NOMO-1 treated with dmso at 0.1 percent for 144 hours (cell line): ENCODE data around the gene TBC1D25.

Experiments
- DNase-seq: peaks from one replicate; lab custom pipeline; 2025; ENCODE audit not compliant: unreplicated experiment; lab: John Stamatoyannopoulos, UW

TBC1D25 gene

GRCh38 chrX:48559636-48560035 is 20.1 kb downstream of the TBC1D25 start:
- no peak for DNase-seq

DNA sequence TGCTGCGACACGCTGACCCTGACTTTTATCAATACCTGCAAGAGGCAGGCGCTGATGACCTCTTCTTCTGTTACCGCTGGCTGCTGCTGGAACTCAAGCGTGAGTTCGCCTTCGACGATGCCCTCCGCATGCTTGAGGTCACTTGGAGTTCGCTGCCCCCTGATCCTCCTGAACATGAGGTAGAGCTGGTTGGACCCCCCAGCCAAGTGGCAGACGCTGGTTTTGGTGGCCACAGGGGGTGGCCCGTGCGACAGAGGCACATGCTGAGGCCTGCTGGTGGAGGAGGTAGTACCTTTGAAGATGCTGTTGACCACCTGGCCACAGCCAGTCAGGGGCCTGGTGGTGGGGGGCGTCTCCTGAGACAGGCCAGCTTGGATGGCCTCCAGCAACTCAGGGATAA is 20.5 kb downstream of the TBC1D25 start:
- no peak for DNase-seq

DNA sequence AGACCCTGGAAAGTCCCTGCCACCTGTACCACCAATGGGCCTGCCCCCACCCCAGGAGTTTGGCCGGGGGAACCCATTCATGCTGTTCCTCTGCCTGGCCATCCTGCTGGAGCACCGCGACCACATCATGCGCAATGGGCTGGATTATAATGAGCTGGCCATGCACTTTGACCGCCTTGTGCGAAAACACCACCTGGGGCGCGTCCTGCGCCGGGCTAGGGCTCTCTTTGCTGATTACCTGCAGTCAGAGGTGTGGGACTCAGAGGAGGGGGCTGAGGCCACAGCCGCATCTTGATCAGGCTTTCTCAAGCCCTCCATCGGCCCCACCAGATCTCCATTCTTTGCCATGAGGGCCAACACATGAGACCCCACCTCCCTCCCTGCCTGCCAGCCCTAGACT is 21.2 kb downstream of the TBC1D25 start:
- no peak for DNase-seq

DNA sequence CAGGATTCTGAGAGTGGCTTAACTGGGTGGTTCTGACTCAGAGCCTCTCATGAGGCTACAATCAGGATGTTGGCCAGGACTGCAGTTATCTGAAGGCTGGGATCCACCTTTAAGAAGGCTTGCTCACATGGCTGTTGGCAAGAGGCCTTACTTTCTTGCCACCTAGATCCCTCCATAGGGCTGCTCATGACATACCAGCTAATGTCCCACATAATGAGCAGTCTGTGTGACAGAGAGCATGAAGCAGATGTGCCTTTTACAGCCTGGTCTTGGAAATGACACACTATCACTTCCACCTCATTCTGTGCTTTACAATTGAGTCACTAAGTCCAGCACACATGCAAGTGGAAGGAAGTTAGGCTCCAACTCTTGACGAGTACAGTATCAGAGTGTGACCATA is 30.4 kb downstream of the TBC1D25 start:
- DNase-seq: no peak

DNA sequence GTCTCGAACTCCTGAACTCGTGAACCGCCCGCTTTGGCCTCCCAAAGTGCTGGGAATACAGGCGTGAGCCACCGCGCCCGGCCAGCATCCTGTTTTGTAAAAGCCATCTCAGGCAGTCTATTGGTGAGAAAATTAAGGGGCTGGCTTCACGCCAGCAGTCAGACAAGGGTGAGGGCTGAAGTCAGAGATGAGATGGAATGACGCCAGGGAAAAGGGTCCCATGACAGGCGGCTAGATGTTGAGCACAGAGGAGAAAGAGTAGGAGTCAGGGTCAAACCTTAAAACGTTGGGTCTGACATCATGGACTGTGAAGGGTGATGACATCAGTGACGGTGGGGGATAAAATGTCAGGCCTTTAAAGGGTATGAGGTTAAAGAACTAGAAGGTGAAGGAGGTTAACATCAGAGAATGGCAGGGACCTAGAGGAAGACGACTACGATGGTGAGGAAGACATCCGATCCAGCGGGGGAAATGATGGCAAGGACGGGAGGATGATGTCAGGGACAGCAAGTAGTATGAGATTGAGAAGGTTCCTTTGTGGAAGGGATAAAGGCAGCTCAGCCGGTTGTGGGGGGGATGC is 34.3 kb downstream of the TBC1D25 start:
- no peak for DNase-seq

DNA sequence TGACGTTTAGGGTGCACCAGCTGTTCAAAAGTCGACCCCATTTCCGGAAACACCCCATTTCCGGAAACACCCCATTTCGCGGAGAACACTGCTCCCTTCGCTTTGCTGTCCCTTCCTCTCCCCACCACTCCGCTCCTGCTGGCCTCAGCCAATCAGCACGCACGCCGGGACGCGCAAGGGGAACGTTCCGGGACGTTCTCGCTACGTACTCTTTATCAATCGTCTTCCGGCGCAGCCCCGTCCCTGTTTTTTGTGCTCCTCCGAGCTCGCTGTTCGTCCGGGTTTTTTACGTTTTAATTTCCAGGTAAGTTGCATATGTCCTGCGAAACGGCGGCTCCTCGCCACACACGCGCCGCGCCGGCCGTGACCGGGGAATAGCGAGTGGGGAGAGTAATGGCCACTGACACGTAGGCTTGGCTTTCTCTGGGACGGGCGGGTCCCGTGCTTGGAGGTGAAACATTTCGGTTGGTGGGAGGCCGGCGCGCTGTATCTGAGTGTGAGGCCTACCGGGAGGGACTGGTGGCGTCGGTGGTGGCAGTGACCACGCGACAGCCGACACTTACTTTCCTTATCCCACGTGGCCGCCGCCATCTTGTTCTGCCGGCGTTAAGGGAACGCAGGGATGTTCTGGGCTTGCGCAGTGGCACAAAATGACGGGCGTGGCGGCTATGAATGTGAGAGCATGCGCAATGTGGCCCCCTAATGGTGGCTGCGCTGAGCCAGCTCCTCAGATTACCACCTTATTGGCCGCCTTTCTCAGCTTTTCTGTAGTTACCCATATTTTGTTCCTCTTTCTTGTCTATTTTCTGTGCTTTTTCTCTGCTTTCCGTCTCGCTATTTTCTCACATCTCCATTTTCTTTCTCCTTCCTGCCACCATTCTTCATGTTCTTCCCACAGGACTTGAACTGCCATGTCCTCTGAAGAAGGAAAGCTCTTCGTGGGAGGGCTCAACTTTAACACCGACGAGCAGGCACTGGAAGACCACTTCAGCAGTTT is 35.1 kb downstream of the TBC1D25 start, which contains the start of gene RBM3:
Gene RBM3, plus strand, starts transcription at position 215 of the 997 bp plus-strand sequence. Its CDS starts 697 bp downstream, at position 912.
- DNase-seq: peak; percentile 83

- DNase-seq: no peak
Observed at GRCh38 chrX:48575642-48576041, 36.1 kb downstream of the TBC1D25 start.

GRCh38 chrX:48576108-48576507 is 36.6 kb downstream of the TBC1D25 start:
- DNase-seq: no peak

DNA sequence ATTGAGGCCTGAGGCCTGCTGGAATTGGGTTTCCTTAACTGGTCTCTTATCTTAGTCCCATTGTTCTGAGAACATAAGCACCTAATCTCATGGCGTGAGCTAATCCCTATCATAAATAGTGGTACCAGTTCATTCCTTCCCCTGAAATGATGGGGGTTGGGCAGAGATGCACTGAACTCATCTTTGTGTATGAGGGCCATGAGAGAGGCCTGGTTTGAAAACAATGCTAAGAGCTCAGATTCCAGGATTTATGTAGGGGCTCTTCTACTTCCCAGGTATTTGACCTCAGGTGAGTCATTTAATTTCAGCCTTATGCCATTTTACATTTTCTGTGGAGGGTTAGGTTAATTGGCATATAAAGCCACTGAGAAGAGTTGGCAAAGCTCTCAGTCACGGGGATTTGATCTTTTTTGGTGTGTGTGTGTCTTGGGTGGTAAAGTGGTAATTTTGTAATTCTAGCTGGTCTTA is 39.2 kb downstream of the TBC1D25 start:
- no peak for DNase-seq

- no peak for DNase-seq
Observed at GRCh38 chrX:48579259-48579658, 39.7 kb downstream of the TBC1D25 start.

DNA sequence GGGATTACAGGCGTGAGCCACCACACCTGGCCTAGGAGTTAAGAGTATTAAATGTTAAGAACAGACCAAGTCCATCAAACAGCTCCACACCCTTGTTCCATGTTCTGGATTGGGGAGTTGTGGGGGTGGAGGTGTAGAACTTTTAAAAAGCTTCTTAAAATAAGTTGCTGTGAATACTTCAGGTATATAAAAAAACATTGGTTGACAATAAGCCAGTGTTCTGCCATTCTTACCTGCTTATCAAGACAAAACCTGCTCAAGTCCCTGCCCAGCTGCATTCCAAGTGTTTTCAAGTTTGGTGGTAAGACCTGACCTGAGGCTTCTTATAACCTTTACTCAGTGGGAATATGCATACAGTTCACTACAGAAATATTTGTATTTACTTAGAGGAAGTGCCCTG is 41.1 kb downstream of the TBC1D25 start:
- DNase-seq: no peak

- no peak for DNase-seq
Observed at GRCh38 chrX:48584698-48585097, 45.2 kb downstream of the TBC1D25 start.

GRCh38 chrX:48589482-48590162 is 50.1 kb downstream of the TBC1D25 start:
- no peak for DNase-seq

DNA sequence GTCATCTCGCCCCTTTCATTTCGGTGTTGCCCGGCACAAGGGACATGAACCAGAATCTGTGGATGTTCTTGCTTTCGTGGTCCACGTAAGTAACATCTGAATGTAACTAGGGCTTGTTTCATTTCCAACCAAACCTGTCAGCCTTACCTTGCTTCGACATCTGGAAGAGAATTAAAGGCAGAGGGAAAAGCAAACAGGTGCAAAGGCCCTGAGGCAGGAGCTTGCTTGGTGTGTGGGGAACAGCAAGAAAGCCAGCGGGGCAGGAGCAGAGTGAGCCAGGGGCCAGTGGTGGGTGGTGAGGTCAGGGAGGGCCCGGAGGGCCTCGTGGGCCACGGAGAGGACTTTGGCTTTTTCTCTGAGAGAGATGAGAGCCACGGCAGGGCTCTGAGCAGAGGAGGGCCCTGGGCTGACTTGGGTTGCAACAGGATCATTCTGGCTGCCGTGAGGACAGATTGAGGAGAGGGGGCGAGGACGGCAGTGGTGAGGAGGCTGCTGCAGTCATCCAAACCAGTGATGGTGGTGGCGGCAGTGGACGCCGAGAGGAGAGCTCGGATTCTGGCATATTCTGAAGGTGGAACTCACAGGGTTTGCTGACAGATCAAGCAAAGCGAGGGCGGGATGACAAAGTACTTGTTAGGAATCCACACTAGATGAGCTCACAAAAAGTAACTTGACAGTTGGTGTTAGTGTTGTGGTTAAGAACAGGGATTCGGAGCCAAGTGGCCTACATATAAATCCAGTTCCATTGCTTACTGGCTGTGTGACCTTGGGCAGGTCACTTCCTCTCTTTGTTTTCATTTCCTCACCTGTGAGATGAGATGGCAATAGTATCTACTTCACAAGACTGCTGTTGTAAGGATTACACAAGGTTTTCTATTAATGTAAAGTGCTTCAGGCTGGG is 50.9 kb downstream of the TBC1D25 start:
- DNase-seq: no peak

- DNase-seq: no peak
Observed at GRCh38 chrX:48591255-48591791, 51.8 kb downstream of the TBC1D25 start.

DNA sequence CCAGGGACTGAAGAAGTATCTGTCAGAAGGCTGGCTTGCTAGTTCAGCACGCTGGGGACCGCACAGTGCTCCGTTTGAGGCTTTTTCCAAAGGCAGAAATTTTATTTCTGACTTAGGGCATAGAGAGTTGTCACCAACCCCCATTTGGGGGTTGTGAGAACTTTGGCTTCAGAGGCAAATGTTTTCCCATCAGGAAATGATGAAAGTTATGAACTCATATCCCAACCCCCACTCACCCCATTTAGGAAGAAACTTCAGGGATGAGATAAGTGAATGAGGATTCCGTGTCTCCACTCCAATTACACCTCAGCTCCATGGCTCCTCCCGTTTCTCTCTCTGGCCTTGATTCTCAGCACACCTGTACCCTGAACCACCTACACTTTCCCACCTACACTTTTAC is 53.5 kb downstream of the TBC1D25 start:
- no peak for DNase-seq

GRCh38 chrX:48595929-48596328 is 56.4 kb downstream of the TBC1D25 start:
- DNase-seq: no peak

- DNase-seq: peak; percentile 55
Observed at GRCh38 chrX:48597353-48598264, 58.1 kb downstream of the TBC1D25 start, which contains the start of gene WDR13. TSS of gene WDR13 (plus strand) at chrX:48597492. CDS start at chrX:48597997, 505 bp downstream.

GRCh38 chrX:48598614-48599013 is 59.1 kb downstream of the TBC1D25 start:
- no peak for DNase-seq
